WTC11 (cell line): ENCODE results near the gene SVOP.

Experiments used
- GABPB1 ChIP-seq: sonication (generic); formaldehyde crosslinking; IDR thresholded peaks from 2 replicates; pipeline ENCODE4 v1.8.1; 2023; ENCODE audit warnings: mild to moderate bottlenecking, missing genetic modification reagents
- TEAD4 ChIP-seq: sonication (generic); formaldehyde crosslinking; IDR thresholded peaks from 2 replicates; pipeline ENCODE4 v1.8.0; 2022; ENCODE audit warnings: mild to moderate bottlenecking, missing genetic modification reagents
- TF ChIP-seq, protein P1 (sequence below): fragments of 200-600 bp; IDR thresholded peaks from 2 replicates; pipeline ENCODE4 v1.8.0; 2022; ENCODE audit warnings: antibody characterized with exemption

DNA sequence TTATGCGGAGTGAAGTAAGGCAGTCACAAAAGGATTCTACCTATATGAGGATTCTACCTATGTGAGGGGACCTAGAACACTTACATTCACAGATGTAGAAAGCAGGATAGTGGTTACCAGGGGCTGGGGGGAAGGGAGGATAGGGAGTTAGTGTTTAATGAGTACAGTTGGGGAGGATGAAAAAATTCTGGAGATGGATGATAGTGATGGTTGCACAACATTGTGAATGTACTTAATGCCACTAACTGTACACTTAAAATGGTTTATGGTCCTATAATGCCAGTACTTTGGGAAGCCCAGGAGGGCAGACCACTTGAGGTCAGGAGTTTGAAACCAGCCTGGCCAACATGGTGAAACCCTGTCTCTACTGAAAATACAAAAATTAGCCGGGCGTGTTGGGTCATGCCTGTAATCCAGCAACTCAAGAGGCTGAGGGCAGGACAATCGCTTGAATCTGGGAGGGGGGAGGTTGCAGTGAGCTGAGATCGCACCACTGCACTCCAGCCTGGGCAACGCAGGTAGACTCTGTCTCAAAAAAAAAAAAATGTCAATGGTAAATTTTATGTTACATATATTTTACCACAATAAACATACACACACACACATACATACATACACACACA lies 25.4 kb downstream of the SVOP start:
- TF ChIP-seq TEAD4 (no peak), GABPB1 (CRISPR knock-in tag) (no peak)
- TF ChIP-seq, protein P1, sequence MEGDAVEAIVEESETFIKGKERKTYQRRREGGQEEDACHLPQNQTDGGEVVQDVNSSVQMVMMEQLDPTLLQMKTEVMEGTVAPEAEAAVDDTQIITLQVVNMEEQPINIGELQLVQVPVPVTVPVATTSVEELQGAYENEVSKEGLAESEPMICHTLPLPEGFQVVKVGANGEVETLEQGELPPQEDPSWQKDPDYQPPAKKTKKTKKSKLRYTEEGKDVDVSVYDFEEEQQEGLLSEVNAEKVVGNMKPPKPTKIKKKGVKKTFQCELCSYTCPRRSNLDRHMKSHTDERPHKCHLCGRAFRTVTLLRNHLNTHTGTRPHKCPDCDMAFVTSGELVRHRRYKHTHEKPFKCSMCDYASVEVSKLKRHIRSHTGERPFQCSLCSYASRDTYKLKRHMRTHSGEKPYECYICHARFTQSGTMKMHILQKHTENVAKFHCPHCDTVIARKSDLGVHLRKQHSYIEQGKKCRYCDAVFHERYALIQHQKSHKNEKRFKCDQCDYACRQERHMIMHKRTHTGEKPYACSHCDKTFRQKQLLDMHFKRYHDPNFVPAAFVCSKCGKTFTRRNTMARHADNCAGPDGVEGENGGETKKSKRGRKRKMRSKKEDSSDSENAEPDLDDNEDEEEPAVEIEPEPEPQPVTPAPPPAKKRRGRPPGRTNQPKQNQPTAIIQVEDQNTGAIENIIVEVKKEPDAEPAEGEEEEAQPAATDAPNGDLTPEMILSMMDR = no peak
